HTR-8/SVneo (cell line): ENCODE results near the gene MEP1A.
"Not testable (repeated sequence)": the region's sequence is repeated elsewhere in the genome, so short reads cannot be mapped to it uniquely, and the experiment has no call there.

Experiments
- DNase-seq: peaks from one replicate; pipeline ENCODE4 v3.0.0; 2011; ENCODE audit warnings: low spot score, mixed read lengths; ENCODE audit not compliant: insufficient read length
- FAIRE-seq: peaks from 2 replicates; lab custom pipeline; 2011; peaks lifted over from hg19 to GRCh38; lab: Jason Lieb, UNC

The MEP1A gene

DNA sequence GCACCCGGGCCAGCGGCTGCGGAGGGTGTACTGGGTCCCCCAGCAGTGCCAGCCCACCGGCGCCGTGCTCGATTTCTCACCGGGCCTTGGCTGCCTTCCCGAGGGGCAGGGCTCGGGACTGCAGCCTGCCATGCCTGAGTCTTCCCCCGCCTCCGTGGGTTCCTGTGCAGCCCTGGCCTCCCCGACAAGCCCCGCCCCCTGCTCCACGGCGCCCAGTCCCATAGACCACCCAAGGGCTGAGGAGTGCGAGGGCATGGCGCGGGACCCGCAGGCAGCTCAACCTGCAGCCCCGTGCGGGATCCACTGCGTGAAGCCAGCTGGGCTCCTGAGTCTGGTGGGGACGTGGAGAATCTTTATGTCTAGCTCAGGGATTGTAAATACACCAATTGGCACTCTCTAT lies 18.5 kb upstream of the MEP1A start:
- not testable (repeated sequence) for FAIRE-seq

GRCh38 chr6:46776070-46776712 lies 17.0 kb upstream of the MEP1A start:
- no peak for FAIRE-seq
- DNase-seq = no peak

More for the DNA sequence above, 18.5 kb upstream of the MEP1A start:
- DNase-seq = not testable (repeated sequence)

- FAIRE-seq (no peak), DNase-seq (no peak)
Measured at GRCh38 chr6:46777476-46778346, 15.5 kb upstream of the MEP1A start.

- DNase-seq (peak; percentile 18), FAIRE-seq (no peak)
Measured at GRCh38 chr6:46781478-46782378, 11.5 kb upstream of the MEP1A start.

GRCh38 chr6:46784535-46784934 lies 8.7 kb upstream of the MEP1A start:
- DNase-seq = no peak
- FAIRE-seq = no peak

DNA sequence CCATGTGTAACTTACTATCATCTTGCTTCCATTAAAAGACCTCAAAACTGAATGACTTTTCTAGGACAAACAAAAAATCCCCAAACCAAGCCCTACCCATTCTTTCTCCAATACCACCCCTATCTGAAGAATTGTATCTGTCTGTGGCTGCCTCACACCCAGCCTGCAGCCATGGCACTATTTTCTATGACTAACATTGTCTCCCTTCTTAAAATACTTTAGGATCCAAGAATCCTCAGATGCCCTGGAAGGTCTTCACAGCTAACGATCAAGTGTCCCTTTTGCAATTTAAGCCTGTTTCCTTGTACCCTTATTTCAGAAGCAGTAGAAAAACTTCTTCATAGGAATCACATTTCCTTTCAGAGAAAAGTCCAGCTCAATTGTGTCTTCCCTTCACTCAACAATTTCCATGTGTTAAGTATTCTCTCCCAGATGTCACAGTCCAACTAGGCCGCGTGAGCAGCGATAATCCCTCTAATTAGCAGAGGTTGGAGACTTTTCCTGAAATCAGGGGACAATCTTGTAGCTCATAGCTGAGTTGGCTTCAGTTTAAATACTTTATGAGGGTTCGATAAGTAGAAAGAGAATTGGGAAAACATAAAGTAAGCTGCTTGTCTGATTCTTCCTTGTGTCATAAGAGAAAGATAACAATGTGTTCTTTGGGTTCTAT lies 5.2 kb upstream of the MEP1A start:
- FAIRE-seq = no peak
- no peak for DNase-seq

- DNase-seq (no peak), FAIRE-seq (no peak)
Measured at GRCh38 chr6:46788791-46789190, 4.4 kb upstream of the MEP1A start.

- no peak for DNase-seq
- FAIRE-seq = no peak
Measured at GRCh38 chr6:46789434-46790354, 3.5 kb upstream of the MEP1A start.

DNA sequence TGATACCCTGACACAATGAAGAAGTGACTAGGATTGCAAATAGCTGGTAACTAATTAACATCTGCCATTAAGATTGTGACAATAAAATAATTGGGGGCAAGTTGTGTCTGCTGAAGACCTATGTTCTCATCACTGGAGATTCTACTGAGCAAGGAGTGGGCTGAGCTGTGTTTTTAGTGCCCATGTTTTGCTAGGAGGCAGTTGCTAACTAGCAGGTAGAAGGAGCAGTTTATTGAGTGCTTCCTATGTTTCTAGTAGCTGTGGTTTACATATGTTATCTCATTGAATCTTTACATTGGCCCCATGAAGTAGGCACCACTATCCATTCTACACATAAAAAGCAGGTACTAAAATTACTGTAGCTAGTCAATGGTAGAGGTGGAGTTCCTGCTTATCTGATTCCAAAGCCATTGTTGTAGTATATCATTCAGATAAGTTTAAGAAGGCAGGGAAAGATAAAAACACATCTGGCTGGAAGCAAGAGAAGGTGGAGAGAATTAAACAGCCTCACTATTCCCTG lies 2.8 kb upstream of the MEP1A start:
- no peak for FAIRE-seq
- no peak for DNase-seq

DNA sequence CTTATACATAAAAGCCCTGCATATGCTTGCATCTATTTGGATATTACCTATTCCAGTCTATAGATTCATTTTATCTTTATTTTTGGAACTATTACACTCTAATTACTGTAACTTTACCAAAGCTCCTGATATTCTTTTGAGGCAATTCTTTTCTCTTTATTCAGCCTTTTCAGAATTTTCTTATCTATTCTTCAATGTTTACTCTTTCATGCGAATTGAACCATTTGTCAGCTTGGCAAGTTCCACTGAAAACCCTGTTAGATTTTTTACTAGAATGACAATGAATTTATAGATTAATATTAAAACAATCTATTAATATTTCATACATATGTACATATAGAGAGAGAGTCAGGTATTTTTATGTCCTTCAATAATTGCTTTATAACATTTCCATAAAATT lies 554 bp upstream of the MEP1A start:
- DNase-seq (no peak), FAIRE-seq (no peak)

DNA sequence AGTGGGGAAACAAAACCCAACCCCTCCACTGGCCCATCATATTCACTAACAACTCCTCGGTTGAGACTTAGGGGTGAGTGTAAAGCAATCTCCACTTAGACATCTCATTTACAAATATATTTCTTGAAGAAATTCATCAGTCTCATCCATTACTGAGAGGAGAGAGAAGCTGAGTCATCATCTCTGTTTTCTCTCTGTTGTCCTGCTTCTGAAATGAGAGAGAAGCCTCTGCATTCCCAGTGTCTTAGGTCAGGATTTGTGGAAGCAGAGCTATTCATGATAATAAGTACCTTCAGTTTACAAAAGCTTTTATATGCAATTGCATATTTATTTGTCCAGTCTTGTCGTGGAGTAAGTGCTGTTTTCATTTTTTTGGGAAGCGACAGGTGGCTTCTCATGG lies 879 bp downstream of the MEP1A start:
- DNase-seq = no peak
- no peak for FAIRE-seq

- FAIRE-seq (no peak), DNase-seq (no peak)
Measured at GRCh38 chr6:46795816-46796215, 2.6 kb downstream of the MEP1A start.

DNA sequence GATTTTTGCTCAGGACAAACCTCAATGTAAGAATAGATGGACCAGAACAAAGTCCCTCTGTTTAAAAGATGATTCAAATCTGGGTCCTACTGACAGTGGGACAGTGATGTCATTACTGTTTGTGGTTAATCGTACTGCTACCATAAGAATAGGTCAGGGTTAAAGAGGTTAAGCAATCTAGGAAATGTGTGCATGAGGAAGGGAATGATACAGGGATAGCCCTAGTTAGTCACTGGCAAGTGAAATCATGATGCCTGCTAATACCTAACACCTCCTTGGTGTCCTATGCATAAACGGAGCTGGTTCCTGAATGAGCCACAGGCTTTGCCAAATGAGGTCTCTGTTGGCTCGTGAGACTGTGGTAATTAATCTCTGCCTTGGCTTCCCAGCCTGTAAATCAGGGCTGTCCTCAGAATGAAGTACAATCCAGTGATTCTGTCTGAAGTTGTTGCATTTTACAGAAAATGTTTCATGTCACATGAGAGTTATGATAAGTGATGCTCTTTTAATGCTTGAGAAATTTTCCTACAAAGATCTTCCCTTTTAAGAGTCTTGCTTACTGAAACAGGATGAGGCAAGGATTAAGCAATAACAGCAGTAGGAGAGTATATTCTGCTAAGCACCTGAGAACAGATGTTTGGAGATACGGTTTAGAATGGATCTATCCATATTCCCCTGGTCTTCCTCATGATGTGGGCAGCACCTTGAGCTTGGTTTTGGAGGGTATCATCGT lies 3.8 kb downstream of the MEP1A start:
- FAIRE-seq (no peak), DNase-seq (no peak)

GRCh38 chr6:46799657-46800056 lies 6.5 kb downstream of the MEP1A start:
- no peak for DNase-seq
- no peak for FAIRE-seq

GRCh38 chr6:46808806-46809205 lies 15.6 kb downstream of the MEP1A start:
- DNase-seq = no peak
- no peak for FAIRE-seq

GRCh38 chr6:46815130-46815529 lies 21.9 kb downstream of the MEP1A start:
- FAIRE-seq = no peak
- no peak for DNase-seq

DNA sequence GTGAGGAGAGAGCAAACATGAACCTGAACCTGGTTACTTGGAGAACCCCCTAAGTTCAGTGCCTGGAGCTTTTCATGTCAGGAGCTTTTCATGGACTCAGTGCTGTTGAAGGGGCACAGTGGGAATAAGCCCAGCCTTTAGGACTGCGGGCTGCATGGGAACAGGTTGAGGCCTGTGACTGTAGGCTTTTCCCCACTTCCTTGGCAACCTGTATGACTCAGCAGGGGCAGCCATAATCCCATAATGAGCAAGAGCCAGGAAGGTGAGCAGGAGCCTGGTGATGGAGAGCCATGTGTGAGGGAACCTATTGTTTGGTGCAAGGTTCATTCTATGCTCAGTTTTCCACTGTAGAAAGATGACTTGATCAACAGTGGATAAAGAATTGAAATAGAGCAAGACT lies 23.4 kb downstream of the MEP1A start:
- DNase-seq (no peak), FAIRE-seq (no peak)

DNA sequence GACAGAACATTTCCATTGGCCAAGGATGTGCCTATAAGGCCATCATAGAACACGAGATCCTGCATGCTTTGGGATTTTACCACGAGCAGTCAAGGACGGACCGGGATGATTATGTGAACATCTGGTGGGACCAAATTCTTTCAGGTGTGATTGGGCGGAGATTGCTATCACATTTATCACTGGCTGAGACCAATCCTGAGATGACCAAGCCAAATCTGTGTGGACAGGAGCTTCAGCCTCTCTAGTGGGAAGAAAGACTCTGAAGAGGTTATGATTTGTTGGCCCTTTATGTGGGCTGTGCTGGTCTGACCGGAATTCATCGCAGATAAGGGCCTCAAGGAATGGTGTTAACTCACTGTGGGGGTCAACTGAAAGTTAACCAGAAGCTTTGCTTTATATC lies 26.4 kb downstream of the MEP1A start:
- FAIRE-seq (no peak), DNase-seq (no peak)
